NCI-H82 (cell line): Measurements from ENCODE around the gene SLC66A2.

Source experiments
- DNase-seq: peaks from one replicate; lab custom pipeline; 2025; lab: John Stamatoyannopoulos, UW

The SLC66A2 gene

GRCh38 chr18:79937103-79937860 lies 14.2 kb downstream of the SLC66A2 start:
- DNase-seq = no peak

GRCh38 chr18:79936641-79937040 lies 14.8 kb downstream of the SLC66A2 start:
- DNase-seq = no peak

- no peak for DNase-seq
Measured at GRCh38 chr18:79935925-79936324, 15.5 kb downstream of the SLC66A2 start.

GRCh38 chr18:79935499-79935898 lies 16.0 kb downstream of the SLC66A2 start:
- no peak for DNase-seq

GRCh38 chr18:79935098-79935480 lies 16.4 kb downstream of the SLC66A2 start:
- no peak for DNase-seq

GRCh38 chr18:79934311-79935097 lies 16.9 kb downstream of the SLC66A2 start:
- no peak for DNase-seq

- DNase-seq = no peak
Measured at GRCh38 chr18:79933765-79934164, 17.7 kb downstream of the SLC66A2 start.

- no peak for DNase-seq
Measured at GRCh38 chr18:79932907-79933306, 18.5 kb downstream of the SLC66A2 start.

GRCh38 chr18:79931475-79931874 lies 20.0 kb downstream of the SLC66A2 start:
- DNase-seq = no peak

GRCh38 chr18:79930020-79930642 lies 21.3 kb downstream of the SLC66A2 start:
- DNase-seq = no peak

- DNase-seq = no peak
Measured at GRCh38 chr18:79928563-79928960, 22.9 kb downstream of the SLC66A2 start.

- DNase-seq = peak; percentile 86
Measured at GRCh38 chr18:79927607-79928562, 23.6 kb downstream of the SLC66A2 start.

GRCh38 chr18:79926715-79927606 lies 24.5 kb downstream of the SLC66A2 start:
- DNase-seq = peak; percentile 91

GRCh38 chr18:79926306-79926705 lies 25.1 kb downstream of the SLC66A2 start:
- no peak for DNase-seq

- DNase-seq = peak; percentile 59
Measured at GRCh38 chr18:79924814-79925731, 26.4 kb downstream of the SLC66A2 start.

GRCh38 chr18:79923896-79924585 lies 27.4 kb downstream of the SLC66A2 start:
- no peak for DNase-seq

GRCh38 chr18:79922971-79923411 lies 28.5 kb downstream of the SLC66A2 start:
- no peak for DNase-seq

GRCh38 chr18:79921984-79922965 lies 29.2 kb downstream of the SLC66A2 start:
- DNase-seq = no peak
